NCI-H1417 treated with DMSO at 0.1 percent for 48 hours (cell line): ENCODE measurements around the gene TAS2R43.
"Not testable (repeated sequence)": the region's sequence is repeated elsewhere in the genome, so short reads cannot be mapped to it uniquely, and the experiment has no call there.

Experiments
- DNase-seq: peaks from one replicate; lab custom pipeline; 2025; lab: John Stamatoyannopoulos, UW

TAS2R43 gene

GRCh38 chr12:11092128-11092527 lies at the start of gene TAS2R43:
Gene TAS2R43 (minus strand): TSS chr12:11092313. CDS start chr12:11092229, 84 bp downstream.
- DNase-seq: no peak

- no peak for DNase-seq
These were observed 44.0 kb upstream of the TAS2R43 start for GRCh38 chr12:11136075-11136474.

DNA sequence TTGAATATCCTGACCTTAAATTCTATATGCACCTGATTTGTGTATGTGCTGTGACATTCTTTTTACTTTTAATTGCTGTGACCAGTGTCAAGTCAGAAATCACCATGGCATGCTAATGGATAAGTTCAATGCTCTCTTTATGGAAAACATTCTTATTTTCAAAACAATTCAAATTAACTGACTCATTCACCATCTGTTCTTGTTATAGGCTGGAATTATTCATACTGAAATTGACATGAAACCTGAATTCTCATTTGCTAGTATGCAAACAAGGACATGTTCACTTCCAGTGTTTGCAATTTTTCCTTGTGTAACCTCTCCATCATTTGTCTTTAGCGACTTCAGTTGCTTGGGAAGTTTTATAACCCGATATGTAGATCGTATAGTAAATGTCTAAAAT lies 42.2 kb upstream of the TAS2R43 start, which contains the start of gene TAS2R30:
Gene TAS2R30 (minus strand): TSS at position 340 of the 400 bp plus-strand sequence. CDS start 400 bp downstream, outside the sequence.
- no peak for DNase-seq

GRCh38 chr12:11133816-11134215 lies 41.7 kb upstream of the TAS2R43 start:
- no peak for DNase-seq

GRCh38 chr12:11133162-11133561 lies 41.0 kb upstream of the TAS2R43 start:
- no peak for DNase-seq

- DNase-seq: no peak
These were observed 38.9 kb upstream of the TAS2R43 start for GRCh38 chr12:11130999-11131398.

- no peak for DNase-seq
These were observed 38.3 kb upstream of the TAS2R43 start for GRCh38 chr12:11130382-11130781.

DNA sequence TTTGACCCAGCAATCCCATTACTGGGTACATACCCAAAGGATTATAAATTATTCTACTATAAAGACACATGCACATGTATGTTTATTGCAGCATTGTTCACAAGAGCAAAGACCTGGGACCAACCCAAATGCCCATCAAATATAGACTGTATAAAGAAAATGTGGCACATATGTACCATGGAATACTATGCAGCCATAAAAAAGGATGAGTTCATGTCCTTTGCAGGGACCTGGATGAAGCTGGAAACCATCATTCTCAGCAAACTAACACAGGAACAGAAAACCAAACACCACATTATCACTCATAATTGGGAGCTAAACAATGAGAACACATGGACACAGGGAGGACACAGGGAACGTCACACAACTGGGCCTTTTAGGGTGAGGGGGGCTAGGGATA lies 22.0 kb upstream of the TAS2R43 start:
- not testable (repeated sequence) for DNase-seq

GRCh38 chr12:11111213-11111612 lies 19.1 kb upstream of the TAS2R43 start:
- not testable (repeated sequence) for DNase-seq

DNA sequence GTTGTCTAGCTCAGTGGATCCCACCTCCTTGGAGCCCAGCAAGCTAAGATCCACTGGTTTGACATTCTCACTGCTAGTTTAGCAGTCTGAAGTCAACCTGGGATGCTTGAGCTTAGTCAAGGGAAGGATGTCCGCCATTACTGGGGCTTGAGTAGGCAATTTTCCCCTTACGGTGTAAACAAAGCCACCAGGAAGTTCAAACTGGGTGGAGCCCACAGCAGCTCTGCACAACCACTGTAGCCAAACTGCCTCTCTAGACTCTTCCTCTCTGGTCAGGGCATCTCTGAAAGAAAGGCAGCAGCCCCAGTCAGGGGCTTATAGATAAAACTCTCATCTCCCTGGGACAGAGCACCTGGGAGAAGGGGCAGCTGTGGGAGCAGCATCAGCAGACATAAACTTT lies 16.7 kb upstream of the TAS2R43 start:
- DNase-seq: no peak

DNA sequence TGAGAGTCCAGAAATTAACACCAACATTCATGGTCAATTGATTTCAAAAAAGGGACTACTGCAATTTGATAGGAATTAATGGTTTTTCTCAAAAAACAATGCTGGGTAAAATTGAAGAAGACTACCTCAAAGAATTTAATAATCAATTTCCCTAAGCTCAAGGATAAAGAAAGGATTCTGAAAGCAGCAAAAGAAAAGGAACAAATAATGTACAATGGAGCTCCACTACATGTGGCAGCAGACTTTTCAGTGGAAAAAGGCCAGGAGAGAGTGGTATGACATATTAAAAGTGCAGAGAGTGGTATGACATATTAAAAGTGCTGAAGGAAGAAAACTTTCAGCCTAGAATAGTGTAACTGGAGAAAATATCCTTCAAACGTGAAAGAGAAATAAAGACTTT lies 15.6 kb upstream of the TAS2R43 start:
- no peak for DNase-seq

- DNase-seq: no peak
These were observed 14.2 kb upstream of the TAS2R43 start for GRCh38 chr12:11106288-11106687.

GRCh38 chr12:11105546-11105945 lies 13.4 kb upstream of the TAS2R43 start:
- no peak for DNase-seq

DNA sequence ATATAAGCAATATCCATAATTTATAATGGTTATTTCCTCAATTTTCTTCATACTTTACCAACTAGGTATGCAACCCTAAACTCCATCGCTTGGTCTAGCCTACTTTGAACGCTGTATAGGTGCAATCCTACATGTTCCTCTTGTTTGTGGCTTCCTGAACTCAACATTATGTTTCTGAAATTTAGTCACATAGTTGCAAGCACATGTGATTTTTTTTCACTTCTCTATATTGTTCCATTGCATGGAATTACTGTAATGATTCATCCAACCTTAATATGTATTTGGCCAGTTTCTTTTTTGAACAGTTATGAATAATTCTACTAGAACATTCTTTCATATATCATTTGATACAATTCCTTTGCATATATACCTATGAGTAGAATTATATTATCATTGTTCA lies 2.8 kb upstream of the TAS2R43 start:
- DNase-seq: not testable (repeated sequence)

DNA sequence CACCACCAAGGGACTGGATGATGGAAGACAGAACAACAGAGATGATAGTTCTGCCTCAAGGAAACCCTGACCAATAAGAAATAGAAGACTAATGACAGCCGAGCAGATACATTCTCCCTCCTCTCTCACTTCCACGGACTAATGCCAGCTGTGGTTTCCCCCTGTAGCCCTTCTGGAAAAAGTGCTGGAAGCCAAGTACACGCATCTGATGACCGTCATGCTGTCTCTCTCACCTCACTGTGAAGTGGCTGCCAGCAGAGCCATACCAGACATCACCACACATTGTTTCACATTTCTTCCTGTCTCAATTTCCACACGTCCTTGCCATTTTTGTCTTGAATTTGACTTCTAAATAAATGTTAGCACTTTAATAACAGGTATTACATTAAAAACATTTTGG lies 2.9 kb downstream of the TAS2R43 start:
- no peak for DNase-seq

GRCh38 chr12:11085419-11085818 lies 6.7 kb downstream of the TAS2R43 start:
- DNase-seq: no peak

- DNase-seq: no peak
These were observed 10.1 kb downstream of the TAS2R43 start for GRCh38 chr12:11081987-11082386.

GRCh38 chr12:11078246-11078645 lies 13.9 kb downstream of the TAS2R43 start:
- DNase-seq: no peak

DNA sequence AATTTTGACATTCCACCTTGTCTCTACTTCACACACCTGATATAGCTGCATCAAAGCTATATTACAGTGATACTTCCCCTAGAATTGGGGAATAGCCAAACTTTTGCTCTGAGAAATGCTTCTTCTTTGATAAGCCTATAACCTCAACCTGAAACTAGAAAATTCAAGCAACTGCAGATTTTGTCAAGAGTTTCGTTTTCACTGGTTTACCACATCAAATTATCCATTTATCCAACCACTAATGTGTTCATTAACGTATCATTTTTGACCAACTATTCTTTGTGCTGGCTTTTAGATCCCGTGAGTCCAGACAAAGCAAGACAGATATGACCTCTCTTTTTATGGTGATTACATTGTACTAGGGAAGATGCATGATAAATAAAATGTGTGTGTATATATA lies 16.5 kb downstream of the TAS2R43 start:
- DNase-seq: no peak

DNA sequence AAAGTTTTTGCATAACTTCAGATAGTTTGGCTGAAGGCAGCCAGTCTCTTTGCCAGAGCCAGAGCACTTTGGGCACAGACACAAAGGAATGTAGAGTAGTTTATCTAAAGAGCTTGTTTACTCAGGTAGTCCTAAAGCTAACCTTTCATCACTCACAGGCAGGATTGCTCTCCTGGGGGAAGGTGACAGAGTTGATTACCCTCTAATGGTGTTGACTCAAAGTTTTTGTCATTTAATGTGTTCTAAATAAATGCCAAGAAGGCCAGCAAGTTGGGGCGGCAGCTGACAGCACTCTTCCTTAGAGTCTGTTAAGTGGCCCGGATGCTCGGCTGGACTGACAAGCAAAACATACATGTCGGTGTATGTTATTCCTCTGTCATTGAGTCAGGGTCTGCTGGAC lies 20.7 kb downstream of the TAS2R43 start:
- DNase-seq: no peak

- no peak for DNase-seq
These were observed 21.1 kb downstream of the TAS2R43 start for GRCh38 chr12:11070999-11071398.

GRCh38 chr12:11069854-11070365 lies 22.2 kb downstream of the TAS2R43 start:
- no peak for DNase-seq

- DNase-seq: no peak
These were observed 24.6 kb downstream of the TAS2R43 start for GRCh38 chr12:11067514-11067913.

DNA sequence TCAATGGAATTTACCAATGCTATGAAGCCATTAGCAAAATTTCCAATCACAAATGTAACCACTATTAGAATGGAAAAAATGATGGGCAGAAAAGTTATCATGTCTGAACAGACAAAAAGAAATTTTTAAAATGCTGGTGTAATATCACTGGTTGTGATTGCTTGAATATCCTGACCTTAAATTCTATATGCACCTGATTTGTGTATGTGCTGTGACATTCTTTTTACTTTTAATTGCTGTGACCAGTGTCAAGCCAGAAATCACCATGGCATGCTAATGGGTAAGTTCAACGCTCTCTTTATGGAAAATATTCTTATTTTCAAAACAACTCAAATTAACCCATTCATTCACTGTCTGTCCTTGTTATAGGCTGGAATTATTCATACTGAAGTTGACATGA lies 29.9 kb downstream of the TAS2R43 start, which contains the start of gene TAS2R46:
Gene TAS2R46 (minus strand): TSS at position 101 of the 400 bp plus-strand sequence. CDS start 0 bp downstream, at position 101.
- DNase-seq: not testable (repeated sequence)
